GM23338 (cell line): ENCODE results near the gene EIF2S3B. TPM values are rescaled to one million over a fixed set of nuclear protein-coding genes. Genes with fewer than 3 reads are reported as not detected.

Experiments used
- ATAC-seq: fragments of 200-7000 bp; cut with Tn5 transposase; 3 replicates; pipeline ENCODE4 v1.9.1; 2020
- DNase-seq: peaks from one replicate; pipeline ENCODE4 v3.0.0-alpha.2; 2015; ENCODE audit warnings: low spot score
- H2AFZ ChIP-seq: fragments of 200-600 bp; sonication (generic); 2 replicates; pipeline ENCODE4 v1.8.0; 2016; ENCODE audit warnings: antibody characterized with exemption, mild to moderate bottlenecking, moderate library complexity
- H3F3A ChIP-seq: fragments of 200-600 bp; sonication (generic); replicated peaks from 2 replicates; pipeline ENCODE4 v1.8.0; 2017; ENCODE audit warnings: antibody characterized with exemption, mixed run types, low read depth
- H3K27ac ChIP-seq: fragments of 200-600 bp; sonication (generic); 2 replicates; pipeline ENCODE4 v1.6.1; 2016; ENCODE audit warnings: low read depth
- H3K27me3 ChIP-seq: fragments of 200-600 bp; sonication (generic); 2 replicates; pipeline ENCODE4 v1.8.0; 2016; ENCODE audit warnings: mild to moderate bottlenecking, mixed run types, moderate library complexity; ENCODE audit not compliant: insufficient read depth
- H3K36me3 ChIP-seq: fragments of 200-600 bp; sonication (generic); 2 replicates; pipeline ENCODE4 v1.8.0; 2016; ENCODE audit warnings: mild to moderate bottlenecking; ENCODE audit not compliant: insufficient read depth
- H3K4me1 ChIP-seq: fragments of 200-600 bp; sonication (generic); 2 replicates; pipeline ENCODE4 v1.8.0; 2016; ENCODE audit warnings: mild to moderate bottlenecking, moderate library complexity; ENCODE audit not compliant: insufficient read depth
- H3K4me2 ChIP-seq: fragments of 200-600 bp; sonication (generic); 2 replicates; pipeline ENCODE4 v1.7.1; 2017; ENCODE audit warnings: mixed run types
- H3K4me3 ChIP-seq: fragments of 200-600 bp; sonication (generic); 2 replicates; pipeline ENCODE4 v1.6.1; 2016; ENCODE audit warnings: mixed run types
- H3K79me2 ChIP-seq: fragments of 200-600 bp; sonication (generic); replicated peaks from 2 replicates; pipeline ENCODE4 v1.8.0; 2017; ENCODE audit warnings: mild to moderate bottlenecking; ENCODE audit not compliant: insufficient read depth
- H3K9me2 ChIP-seq: fragments of 200-600 bp; sonication (generic); 2 replicates; pipeline ENCODE4 v1.8.0; 2017; ENCODE audit not compliant: insufficient read depth
- H4K20me1 ChIP-seq: fragments of 200-600 bp; sonication (generic); replicated peaks from 2 replicates; pipeline ENCODE4 v1.8.0; 2017; ENCODE audit warnings: mild to moderate bottlenecking; ENCODE audit not compliant: insufficient read depth
- H3K27ac Mint-ChIP-seq: 2 replicates; pipeline ENCODE4 v1.8.0; 2020; ENCODE audit warnings: inconsistent platforms, mild to moderate bottlenecking, moderate library complexity, mixed read lengths
- H3K27me3 Mint-ChIP-seq: 3 replicates; pipeline ENCODE4 v1.8.0; 2022; ENCODE audit warnings: low read depth, mild to moderate bottlenecking, moderate library complexity, mixed read lengths, inconsistent platforms; ENCODE audit not compliant: insufficient read depth, poor library complexity
- H3K36me3 Mint-ChIP-seq: 3 replicates; pipeline ENCODE4 v1.8.0; 2021; ENCODE audit warnings: low read depth, mild to moderate bottlenecking, inconsistent platforms, moderate library complexity, mixed read lengths
- H3K4me1 Mint-ChIP-seq: 3 replicates; pipeline ENCODE4 v1.8.0; 2020; ENCODE audit warnings: mild to moderate bottlenecking, inconsistent platforms, mixed read lengths
- H3K4me3 Mint-ChIP-seq: 3 replicates; pipeline ENCODE4 v1.8.0; 2021; ENCODE audit warnings: moderate library complexity, mild to moderate bottlenecking, inconsistent platforms, mixed read lengths
- H3K9me3 Mint-ChIP-seq: 3 replicates; pipeline ENCODE4 v1.8.0; 2020; ENCODE audit warnings: moderate library complexity, mild to moderate bottlenecking, inconsistent platforms, mixed read lengths
- CTCF ChIP-seq, 2 experiments: fragments of 200-600 bp in 1 of 2; sonication (generic) in 1 of 2; conservative IDR thresholded peaks; 2 replicates each; pipeline versions ENCODE4 v1.5.1 to v1.6.1; 2016 to 2017; ENCODE audit warnings: antibody characterized with exemption in 2 of 2, low read depth in 2 of 2, mild to moderate bottlenecking in 2 of 2, moderate library complexity in 1 of 2
- EZH2phosphoT487 ChIP-seq: fragments of 200-600 bp; sonication (generic); IDR thresholded peaks from one replicate; pipeline ENCODE4 v1.8.1; 2018; ENCODE audit warnings: antibody characterized with exemption; ENCODE audit not compliant: unreplicated experiment
- JUNB ChIP-seq: IDR thresholded peaks from one replicate; pipeline ENCODE4 v1.6.1; 2016; ENCODE audit warnings: antibody characterized with exemption; ENCODE audit not compliant: unreplicated experiment
- NANOG ChIP-seq: IDR thresholded peaks from 2 replicates; pipeline ENCODE4 v1.6.1; 2016; ENCODE audit warnings: antibody characterized with exemption, borderline replicate concordance
- POLR2AphosphoS5 ChIP-seq: IDR thresholded peaks from 2 replicates; pipeline ENCODE4 v1.6.1; 2016; ENCODE audit warnings: antibody characterized with exemption, low read depth
- STAT1 ChIP-seq: IDR thresholded peaks from one replicate; pipeline ENCODE4 v1.6.1; 2016; ENCODE audit warnings: antibody characterized with exemption; ENCODE audit not compliant: unreplicated experiment
- ZNF114 ChIP-seq: fragments of 250-450 bp; sonication (Bioruptor Pico); IDR thresholded peaks from 2 replicates; pipeline ENCODE4 v1.5.0; 2020; ENCODE audit warnings: mild to moderate bottlenecking, moderate library complexity
- polyA plus RNA-seq: library from polyadenylated mRNA; unstranded; fragments of >200 nt; fragmentation: Nextera tagmentation; extraction: Ambion mirVana; gene quantifications from 2 replicates; pipeline ENCODE4 v1.2.1, GENCODE V29; 2016
- total RNA-seq: library from RNA; depleted of rRNA; stranded (reverse); fragments of >200 nt; shearing (Covaris generic); gene quantifications from 2 replicates; pipeline ENCODE4 v1.2.3, GENCODE V29; 2014
- TF ChIP-seq, protein P1 (sequence below): fragments of 250-450 bp; sonication (Bioruptor Pico); IDR thresholded peaks from 2 replicates; pipeline ENCODE4 v1.5.0; 2020; ENCODE audit warnings: mild to moderate bottlenecking, moderate library complexity
- TF ChIP-seq, protein P2 (sequence below): IDR thresholded peaks from 2 replicates; pipeline ENCODE4 v1.6.1; 2016; ENCODE audit warnings: antibody characterized with exemption

Gene EIF2S3B
- total and polyA plus RNA-seq, 2 experiments from 2014 or later = 0.24 to 10.8 TPM

- TF ChIP-seq, protein P1, sequence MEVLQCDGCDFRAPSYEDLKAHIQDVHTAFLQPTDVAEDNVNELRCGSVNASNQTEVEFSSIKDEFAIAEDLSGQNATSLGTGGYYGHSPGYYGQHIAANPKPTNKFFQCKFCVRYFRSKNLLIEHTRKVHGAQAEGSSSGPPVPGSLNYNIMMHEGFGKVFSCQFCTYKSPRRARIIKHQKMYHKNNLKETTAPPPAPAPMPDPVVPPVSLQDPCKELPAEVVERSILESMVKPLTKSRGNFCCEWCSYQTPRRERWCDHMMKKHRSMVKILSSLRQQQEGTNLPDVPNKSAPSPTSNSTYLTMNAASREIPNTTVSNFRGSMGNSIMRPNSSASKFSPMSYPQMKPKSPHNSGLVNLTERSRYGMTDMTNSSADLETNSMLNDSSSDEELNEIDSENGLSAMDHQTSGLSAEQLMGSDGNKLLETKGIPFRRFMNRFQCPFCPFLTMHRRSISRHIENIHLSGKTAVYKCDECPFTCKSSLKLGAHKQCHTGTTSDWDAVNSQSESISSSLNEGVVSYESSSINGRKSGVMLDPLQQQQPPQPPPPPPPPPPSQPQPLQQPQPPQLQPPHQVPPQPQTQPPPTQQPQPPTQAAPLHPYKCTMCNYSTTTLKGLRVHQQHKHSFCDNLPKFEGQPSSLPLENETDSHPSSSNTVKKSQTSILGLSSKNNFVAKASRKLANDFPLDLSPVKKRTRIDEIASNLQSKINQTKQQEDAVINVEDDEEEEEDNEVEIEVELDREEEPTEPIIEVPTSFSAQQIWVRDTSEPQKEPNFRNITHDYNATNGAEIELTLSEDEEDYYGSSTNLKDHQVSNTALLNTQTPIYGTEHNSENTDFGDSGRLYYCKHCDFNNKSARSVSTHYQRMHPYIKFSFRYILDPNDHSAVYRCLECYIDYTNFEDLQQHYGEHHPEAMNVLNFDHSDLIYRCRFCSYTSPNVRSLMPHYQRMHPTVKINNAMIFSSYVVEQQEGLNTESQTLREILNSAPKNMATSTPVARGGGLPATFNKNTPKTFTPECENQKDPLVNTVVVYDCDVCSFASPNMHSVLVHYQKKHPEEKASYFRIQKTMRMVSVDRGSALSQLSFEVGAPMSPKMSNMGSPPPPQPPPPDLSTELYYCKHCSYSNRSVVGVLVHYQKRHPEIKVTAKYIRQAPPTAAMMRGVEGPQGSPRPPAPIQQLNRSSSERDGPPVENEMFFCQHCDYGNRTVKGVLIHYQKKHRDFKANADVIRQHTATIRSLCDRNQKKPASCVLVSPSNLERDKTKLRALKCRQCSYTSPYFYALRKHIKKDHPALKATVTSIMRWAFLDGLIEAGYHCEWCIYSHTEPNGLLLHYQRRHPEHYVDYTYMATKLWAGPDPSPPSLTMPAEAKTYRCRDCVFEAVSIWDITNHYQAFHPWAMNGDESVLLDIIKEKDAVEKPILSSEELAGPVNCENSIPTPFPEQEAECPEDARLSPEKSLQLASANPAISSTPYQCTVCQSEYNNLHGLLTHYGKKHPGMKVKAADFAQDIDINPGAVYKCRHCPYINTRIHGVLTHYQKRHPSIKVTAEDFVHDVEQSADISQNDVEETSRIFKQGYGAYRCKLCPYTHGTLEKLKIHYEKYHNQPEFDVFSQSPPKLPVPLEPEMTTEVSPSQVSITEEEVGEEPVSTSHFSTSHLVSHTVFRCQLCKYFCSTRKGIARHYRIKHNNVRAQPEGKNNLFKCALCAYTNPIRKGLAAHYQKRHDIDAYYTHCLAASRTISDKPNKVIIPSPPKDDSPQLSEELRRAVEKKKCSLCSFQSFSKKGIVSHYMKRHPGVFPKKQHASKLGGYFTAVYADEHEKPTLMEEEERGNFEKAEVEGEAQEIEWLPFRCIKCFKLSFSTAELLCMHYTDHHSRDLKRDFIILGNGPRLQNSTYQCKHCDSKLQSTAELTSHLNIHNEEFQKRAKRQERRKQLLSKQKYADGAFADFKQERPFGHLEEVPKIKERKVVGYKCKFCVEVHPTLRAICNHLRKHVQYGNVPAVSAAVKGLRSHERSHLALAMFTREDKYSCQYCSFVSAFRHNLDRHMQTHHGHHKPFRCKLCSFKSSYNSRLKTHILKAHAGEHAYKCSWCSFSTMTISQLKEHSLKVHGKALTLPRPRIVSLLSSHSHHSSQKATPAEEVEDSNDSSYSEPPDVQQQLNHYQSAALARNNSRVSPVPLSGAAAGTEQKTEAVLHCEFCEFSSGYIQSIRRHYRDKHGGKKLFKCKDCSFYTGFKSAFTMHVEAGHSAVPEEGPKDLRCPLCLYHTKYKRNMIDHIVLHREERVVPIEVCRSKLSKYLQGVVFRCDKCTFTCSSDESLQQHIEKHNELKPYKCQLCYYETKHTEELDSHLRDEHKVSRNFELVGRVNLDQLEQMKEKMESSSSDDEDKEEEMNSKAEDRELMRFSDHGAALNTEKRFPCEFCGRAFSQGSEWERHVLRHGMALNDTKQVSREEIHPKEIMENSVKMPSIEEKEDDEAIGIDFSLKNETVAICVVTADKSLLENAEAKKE (CRISPR knock-in tag) = no peak
- TF ChIP-seq JUNB (no peak), CTCF (conservative IDR thresholded peaks at IDR 0.05; ENCODE audit: low read depth in 2 of 2) (no peak)
- TF ChIP-seq, protein P2, sequence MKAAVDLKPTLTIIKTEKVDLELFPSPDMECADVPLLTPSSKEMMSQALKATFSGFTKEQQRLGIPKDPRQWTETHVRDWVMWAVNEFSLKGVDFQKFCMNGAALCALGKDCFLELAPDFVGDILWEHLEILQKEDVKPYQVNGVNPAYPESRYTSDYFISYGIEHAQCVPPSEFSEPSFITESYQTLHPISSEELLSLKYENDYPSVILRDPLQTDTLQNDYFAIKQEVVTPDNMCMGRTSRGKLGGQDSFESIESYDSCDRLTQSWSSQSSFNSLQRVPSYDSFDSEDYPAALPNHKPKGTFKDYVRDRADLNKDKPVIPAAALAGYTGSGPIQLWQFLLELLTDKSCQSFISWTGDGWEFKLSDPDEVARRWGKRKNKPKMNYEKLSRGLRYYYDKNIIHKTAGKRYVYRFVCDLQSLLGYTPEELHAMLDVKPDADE = no peak
Measured at GRCh38 chr12:10503460-10503859, 2.2 kb upstream of the EIF2S3B start (continued).

DNA sequence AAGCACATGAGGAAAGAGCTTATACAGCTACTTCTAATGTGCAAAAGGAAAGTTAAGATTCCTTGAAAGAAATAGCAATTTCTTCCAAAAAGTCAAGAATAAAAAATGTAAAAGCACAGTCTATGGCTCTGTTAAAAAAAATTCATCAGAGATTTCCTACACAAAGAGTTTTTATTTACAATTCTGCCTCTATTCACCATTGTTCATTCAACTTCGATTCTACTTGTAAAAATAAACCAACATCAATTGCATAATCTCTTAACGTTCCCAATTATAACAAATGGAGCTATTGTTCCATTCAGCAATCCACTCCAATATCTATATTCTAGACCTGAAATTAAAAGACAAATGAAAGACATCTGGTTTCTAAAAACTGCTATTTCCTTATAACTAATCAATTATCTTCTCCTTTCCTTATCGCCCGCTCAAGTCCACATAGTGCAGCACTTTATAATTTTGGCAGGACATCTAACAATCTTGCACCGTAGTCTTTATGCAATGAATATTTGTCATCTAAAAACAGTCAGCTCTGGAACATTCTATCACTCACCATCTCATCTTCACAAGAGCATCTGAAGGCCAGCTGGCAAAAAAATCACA lies 6.2 kb downstream of the EIF2S3B start:
- Mint-ChIP-seq H3K9me3 (no peaks in the 10 kb centered on the region), H3K36me3 (no peaks in the 10 kb centered on the region), H3K4me3 (no peak overlapping the region), H3K27me3 (no peaks in the 10 kb centered on the region), H3K27ac (no peak overlapping the region), H3K4me1 (no peaks in the 10 kb centered on the region)
- H2AFZ ChIP-seq = no peak overlapping the region
- no peaks in the 10 kb centered on the region for H3K79me2 ChIP-seq
- no peaks in the 10 kb centered on the region for H3K9me2 ChIP-seq
- H3K4me3 ChIP-seq = no peak overlapping the region
- no peaks in the 10 kb centered on the region for H3K27me3 ChIP-seq
- no peaks in the 10 kb centered on the region for H3K36me3 ChIP-seq
- no peaks in the 10 kb centered on the region for H3F3A ChIP-seq
- DNase-seq = no peak
- ATAC-seq = no peak
- no peak overlapping the region for H3K4me2 ChIP-seq
- no peak overlapping the region for H3K27ac ChIP-seq
- no peaks in the 10 kb centered on the region for H3K4me1 ChIP-seq
- no peaks in the 10 kb centered on the region for H4K20me1 ChIP-seq
- no peak for TF ChIP-seq JUNB
- no peak for TF ChIP-seq ZNF114 (CRISPR knock-in tag)
- TF ChIP-seq NANOG = no peak
- TF ChIP-seq POLR2AphosphoS5 = no peak
- TF ChIP-seq, protein P2 = no peak
- TF ChIP-seq EZH2phosphoT487 = no peak
- no peak for TF ChIP-seq STAT1
- no peak for TF ChIP-seq CTCF (conservative IDR thresholded peaks at IDR 0.05; ENCODE audit: low read depth in 2 of 2)
